ENCODE data around the gene TEDC2.

DNA sequence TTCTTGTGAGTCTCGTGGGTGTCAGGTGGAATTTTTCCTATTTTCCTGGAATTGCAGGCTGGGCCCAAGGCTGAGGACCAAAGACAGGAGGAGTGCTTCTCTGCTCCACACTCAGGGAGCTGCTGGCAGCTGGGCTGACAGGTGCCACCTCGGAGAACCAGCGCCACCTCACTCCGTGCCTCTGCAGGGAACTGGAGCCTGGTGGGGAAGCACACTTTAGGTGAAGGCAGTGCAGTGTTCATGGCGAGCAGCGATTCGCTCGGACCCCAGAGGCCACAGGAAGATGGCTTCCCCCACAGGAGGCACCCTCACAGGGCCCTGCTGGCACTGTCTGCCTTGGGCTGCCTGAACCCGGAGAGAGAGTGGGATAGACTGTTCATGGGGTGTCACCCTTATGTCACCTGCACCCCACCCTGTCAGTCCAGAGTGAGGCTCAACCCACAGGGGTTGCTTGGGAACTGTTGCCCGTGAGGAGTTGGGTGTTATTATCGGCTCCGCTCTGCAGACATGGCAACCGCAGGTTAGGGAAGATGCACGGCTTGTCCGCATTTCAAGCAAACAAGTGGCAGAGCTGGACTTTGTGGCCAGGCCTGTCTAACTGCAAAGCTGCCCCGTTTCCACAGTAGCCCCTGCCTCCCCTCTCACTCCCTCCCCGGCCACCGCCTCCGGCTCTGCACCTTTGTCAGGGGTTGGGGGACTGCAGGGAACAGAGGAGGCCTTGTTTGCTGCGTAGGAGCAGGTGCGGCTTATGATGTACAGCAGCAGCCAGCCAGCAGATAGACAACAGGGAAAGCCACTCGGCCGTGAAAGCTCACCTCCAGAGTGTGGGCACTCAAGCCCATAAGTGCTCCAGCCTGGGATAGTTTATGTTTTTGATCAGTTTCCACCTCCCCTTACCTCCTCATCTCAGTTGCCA is 30.5 kb downstream of the TEDC2 start:
- TF ChIP-seq, protein P1, sequence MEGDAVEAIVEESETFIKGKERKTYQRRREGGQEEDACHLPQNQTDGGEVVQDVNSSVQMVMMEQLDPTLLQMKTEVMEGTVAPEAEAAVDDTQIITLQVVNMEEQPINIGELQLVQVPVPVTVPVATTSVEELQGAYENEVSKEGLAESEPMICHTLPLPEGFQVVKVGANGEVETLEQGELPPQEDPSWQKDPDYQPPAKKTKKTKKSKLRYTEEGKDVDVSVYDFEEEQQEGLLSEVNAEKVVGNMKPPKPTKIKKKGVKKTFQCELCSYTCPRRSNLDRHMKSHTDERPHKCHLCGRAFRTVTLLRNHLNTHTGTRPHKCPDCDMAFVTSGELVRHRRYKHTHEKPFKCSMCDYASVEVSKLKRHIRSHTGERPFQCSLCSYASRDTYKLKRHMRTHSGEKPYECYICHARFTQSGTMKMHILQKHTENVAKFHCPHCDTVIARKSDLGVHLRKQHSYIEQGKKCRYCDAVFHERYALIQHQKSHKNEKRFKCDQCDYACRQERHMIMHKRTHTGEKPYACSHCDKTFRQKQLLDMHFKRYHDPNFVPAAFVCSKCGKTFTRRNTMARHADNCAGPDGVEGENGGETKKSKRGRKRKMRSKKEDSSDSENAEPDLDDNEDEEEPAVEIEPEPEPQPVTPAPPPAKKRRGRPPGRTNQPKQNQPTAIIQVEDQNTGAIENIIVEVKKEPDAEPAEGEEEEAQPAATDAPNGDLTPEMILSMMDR (conservative IDR thresholded peaks at IDR 0.05; ENCODE audit: low read depth, low read length) = no peak
- TF ChIP-seq EZH2 (IDR thresholded peaks at IDR 0.05; ENCODE audit: borderline replicate concordance, low read depth, low read length, poor library complexity, severe bottlenecking) = no peak
